ENCODE measurements around the gene PTPN5.

DNA sequence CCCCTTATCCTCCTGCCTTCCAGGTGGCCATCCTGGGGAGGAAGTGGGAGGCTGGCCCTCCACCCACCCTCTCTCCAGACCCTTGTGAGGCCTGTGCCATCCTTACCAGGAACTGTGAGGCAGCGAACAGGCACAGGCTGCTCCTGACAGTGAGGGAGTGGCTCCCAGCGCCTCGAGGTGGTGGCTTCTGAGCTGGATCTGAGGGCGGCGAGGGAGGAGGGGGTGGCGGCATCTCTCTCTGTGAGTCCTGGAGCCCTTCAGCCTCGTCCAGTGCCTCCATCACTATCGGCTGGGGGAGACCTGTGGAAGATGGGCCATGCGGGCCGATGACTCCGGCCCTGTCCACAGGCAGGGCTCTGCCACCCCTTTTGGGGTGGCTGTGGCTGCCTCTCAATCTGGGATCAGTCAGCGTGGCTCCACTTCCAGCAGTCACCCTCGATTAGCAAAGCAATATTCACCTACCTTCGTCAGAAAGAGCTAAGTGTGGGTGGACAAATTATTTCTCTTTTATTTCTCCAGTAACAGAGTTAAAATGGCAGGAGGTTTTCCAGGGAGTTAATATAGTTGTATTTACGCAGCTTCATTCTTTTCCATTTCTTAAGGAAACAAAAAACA, 47.6 kb downstream of the PTPN5 start:
- TF ChIP-seq, protein P1, sequence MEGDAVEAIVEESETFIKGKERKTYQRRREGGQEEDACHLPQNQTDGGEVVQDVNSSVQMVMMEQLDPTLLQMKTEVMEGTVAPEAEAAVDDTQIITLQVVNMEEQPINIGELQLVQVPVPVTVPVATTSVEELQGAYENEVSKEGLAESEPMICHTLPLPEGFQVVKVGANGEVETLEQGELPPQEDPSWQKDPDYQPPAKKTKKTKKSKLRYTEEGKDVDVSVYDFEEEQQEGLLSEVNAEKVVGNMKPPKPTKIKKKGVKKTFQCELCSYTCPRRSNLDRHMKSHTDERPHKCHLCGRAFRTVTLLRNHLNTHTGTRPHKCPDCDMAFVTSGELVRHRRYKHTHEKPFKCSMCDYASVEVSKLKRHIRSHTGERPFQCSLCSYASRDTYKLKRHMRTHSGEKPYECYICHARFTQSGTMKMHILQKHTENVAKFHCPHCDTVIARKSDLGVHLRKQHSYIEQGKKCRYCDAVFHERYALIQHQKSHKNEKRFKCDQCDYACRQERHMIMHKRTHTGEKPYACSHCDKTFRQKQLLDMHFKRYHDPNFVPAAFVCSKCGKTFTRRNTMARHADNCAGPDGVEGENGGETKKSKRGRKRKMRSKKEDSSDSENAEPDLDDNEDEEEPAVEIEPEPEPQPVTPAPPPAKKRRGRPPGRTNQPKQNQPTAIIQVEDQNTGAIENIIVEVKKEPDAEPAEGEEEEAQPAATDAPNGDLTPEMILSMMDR (IDR thresholded peaks at IDR 0.05), result no peak
- no peak for TF ChIP-seq ZFX (IDR thresholded peaks at IDR 0.05; ENCODE audit: borderline replicate concordance)
